Ascending aorta (tissue), 2 donors: Measurements from ENCODE around the gene ARHGAP32. TPM values are rescaled to one million over a fixed set of nuclear protein-coding genes. Genes with fewer than 3 reads are reported as not detected.

Source experiments
- DNase-seq, 2 donors: peaks; one replicate each; pipeline ENCODE4 v3.0.0-alpha.2; 2019; ENCODE audit warnings: low spot score in 2 of 2
- H3K27ac ChIP-seq, 2 donors: fragments of 200-600 bp; sonication (generic); one replicate each; pipeline ENCODE4 v1.5.1; 2016 to 2017; ENCODE audit warnings: mild to moderate bottlenecking in 1 of 2
- H3K27me3 ChIP-seq: fragments of 200-600 bp; sonication (generic); one replicate; pipeline ENCODE4 v1.5.1; 2017
- H3K36me3 ChIP-seq, 2 donors: fragments of 200-600 bp; sonication (generic); one replicate each; pipeline ENCODE4 v1.5.1; 2016
- H3K4me1 ChIP-seq, 2 donors: fragments of 200-600 bp; sonication (generic); one replicate each; pipeline ENCODE4 v1.5.1; 2016 to 2017; ENCODE audit warnings: mild to moderate bottlenecking in 1 of 2
- H3K4me3 ChIP-seq, 2 donors: fragments of 200-600 bp; sonication (generic); one replicate each; pipeline ENCODE4 v1.5.1; 2016 to 2017; ENCODE audit warnings: mild to moderate bottlenecking in 1 of 2
- H3K9me3 ChIP-seq, 2 donors: fragments of 200-600 bp; sonication (generic); one replicate each; pipeline ENCODE4 v1.5.1; 2016
- intact Hi-C: fragments of 100-400 bp; cut with DNase I; formaldehyde crosslinking; loops from one replicate; pipeline ENCODE4 v1.15.1; 2023
- total RNA-seq: library from RNA; depleted of rRNA; stranded (reverse); fragments of >200 nt; gene quantifications from one replicate; pipeline ENCODE4 v1.1.0, GENCODE V29; 2016
- TF ChIP-seq, protein P1 (sequence below), 3 experiments: fragments of 200-600 bp in 2 of 3; fragments of 450-650 bp in 1 of 3; sonication (generic) in 2 of 3; IDR thresholded peaks; one replicate each; pipeline ENCODE4 v1.5.1; 2016 to 2019; ENCODE audit warnings: antibody characterized with exemption in 3 of 3, mild to moderate bottlenecking in 1 of 3, moderate library complexity in 1 of 3

Gene ARHGAP32
- total RNA-seq, 1 donor from 2014 or later = 4.9 TPM

DNA sequence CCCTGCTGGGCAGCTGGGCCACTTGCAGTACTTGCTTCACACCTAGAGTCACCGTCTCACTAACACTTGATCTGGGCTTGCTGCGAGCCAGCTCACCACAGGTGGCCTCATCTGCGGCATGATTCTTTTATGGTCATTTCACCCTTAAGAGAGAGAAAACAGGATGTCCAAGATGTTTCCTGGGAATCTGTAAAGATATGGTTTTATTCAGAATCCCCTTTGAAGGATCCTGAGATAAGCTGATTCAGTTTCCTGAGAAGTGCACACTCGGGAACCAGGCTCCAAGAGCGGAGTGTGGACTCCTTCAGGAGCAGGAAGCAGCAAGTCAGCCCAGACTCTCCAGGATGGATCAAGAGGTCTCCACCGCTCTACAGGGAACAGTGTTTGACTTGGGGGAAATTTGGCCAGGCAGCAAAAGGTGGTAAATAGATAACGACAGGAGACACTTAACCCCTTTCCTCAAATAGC lies 227.6 kb downstream of the ARHGAP32 start:
- H3K27me3 ChIP-seq = no peaks in the 10 kb centered on the region
- no peaks in the 10 kb centered on the region for H3K4me1 ChIP-seq
- TF ChIP-seq, protein P1, sequence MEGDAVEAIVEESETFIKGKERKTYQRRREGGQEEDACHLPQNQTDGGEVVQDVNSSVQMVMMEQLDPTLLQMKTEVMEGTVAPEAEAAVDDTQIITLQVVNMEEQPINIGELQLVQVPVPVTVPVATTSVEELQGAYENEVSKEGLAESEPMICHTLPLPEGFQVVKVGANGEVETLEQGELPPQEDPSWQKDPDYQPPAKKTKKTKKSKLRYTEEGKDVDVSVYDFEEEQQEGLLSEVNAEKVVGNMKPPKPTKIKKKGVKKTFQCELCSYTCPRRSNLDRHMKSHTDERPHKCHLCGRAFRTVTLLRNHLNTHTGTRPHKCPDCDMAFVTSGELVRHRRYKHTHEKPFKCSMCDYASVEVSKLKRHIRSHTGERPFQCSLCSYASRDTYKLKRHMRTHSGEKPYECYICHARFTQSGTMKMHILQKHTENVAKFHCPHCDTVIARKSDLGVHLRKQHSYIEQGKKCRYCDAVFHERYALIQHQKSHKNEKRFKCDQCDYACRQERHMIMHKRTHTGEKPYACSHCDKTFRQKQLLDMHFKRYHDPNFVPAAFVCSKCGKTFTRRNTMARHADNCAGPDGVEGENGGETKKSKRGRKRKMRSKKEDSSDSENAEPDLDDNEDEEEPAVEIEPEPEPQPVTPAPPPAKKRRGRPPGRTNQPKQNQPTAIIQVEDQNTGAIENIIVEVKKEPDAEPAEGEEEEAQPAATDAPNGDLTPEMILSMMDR (IDR thresholded peaks at IDR 0.05) = no peak
- no peaks in the 10 kb centered on the region for H3K9me3 ChIP-seq
- H3K36me3 ChIP-seq = peaks cover 8 to 10% of the 10 kb centered on the region in 2 donors
- no peak overlapping the region for H3K27ac ChIP-seq
- no peak for DNase-seq
- intact Hi-C loops = no loop called here
- H3K4me3 ChIP-seq = no peak overlapping the region

DNA sequence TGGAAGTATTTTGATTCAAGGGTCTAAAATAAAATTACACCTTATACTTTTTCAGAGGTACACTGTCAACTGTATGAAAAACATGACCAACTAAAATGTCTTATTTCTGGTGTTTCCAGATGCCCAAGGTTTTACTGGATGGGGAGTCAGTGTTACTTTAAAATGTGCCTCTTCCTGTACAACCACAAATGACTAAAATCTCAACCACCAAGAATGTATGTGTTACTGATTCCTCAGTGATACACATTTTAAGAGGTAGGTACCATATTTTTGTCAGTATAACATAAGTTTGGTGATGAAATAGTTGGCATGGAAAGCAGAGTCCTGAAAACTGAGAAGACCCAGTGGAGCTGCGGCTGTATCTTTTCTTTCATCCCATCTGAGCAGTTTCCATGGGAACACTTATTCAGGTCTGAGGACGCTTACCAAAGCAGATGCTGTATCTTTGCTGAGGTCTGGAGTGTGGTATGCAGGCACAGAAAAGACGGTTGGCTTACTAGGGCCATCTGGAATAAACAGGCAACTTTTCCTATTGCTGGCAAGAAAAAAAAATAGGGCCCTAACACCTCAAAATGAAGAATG lies 228.3 kb downstream of the ARHGAP32 start:
- no peak overlapping the region for H3K4me3 ChIP-seq
- H3K9me3 ChIP-seq = no peaks in the 10 kb centered on the region
- intact Hi-C loops = no loop called here
- H3K4me1 ChIP-seq = no peaks in the 10 kb centered on the region
- no peak overlapping the region for H3K27ac ChIP-seq
- TF ChIP-seq, protein P1 (IDR thresholded peaks at IDR 0.05) = no peak
- no peak for DNase-seq
- no peaks in the 10 kb centered on the region for H3K27me3 ChIP-seq
- H3K36me3 ChIP-seq = peaks cover 1 to 3% of the 10 kb centered on the region in 2 donors

DNA sequence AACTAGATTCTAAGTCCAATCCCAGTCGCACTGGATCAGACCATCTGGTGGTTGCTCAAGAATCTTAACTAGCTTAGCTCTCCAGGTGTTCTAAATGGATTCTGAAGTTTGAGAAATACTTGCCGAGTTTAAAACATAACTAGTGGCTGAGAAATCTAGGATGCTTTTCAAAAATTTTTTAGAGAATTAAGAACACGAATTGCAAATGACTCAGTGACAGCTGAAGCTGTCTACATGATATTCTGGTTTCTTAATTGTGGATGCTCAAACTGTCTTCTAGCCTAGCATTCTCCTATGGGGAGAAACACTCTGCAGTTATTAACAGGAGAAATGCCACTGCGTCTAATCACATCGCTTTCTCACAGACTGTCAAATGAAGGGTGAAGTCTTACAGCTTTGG lies 229.2 kb downstream of the ARHGAP32 start:
- Histone ChIP-seq H3K36me3 (no peaks in the 10 kb centered on the region), H3K4me1 (no peaks in the 10 kb centered on the region), H3K27me3 (no peaks in the 10 kb centered on the region), H3K9me3 (no peaks in the 10 kb centered on the region), H3K4me3 (no peak overlapping the region), H3K27ac (no peak overlapping the region)
- TF ChIP-seq, protein P1 (IDR thresholded peaks at IDR 0.05) = no peak
- intact Hi-C loops = no loop called here
- no peak for DNase-seq

DNA sequence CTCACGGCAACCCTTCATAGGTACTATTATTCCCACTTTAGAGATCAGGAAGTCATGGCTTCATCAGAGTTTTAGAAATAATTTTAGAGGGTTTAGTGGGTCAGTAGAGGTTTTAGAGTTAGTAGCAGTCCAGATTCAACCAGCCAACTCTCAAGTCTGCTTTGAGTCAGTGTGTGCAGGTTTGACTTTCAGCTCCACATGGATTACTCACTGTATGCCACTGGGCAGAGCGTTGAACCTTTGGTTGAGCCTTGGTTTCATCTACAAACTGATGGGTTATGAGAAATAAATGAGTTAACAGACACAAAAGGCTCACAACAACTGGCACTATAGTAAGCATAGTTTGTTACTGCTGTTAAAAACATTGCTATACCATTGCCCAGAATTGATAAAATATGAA lies 230.5 kb downstream of the ARHGAP32 start:
- Histone ChIP-seq H3K27ac (no peak overlapping the region), H3K36me3 (no peaks in the 10 kb centered on the region), H3K4me1 (no peaks in the 10 kb centered on the region), H3K27me3 (no peaks in the 10 kb centered on the region), H3K4me3 (no peak overlapping the region), H3K9me3 (no peaks in the 10 kb centered on the region)
- TF ChIP-seq, protein P1 (IDR thresholded peaks at IDR 0.05) = no peak
- intact Hi-C loops = no loop called here
- DNase-seq = no peak

DNA sequence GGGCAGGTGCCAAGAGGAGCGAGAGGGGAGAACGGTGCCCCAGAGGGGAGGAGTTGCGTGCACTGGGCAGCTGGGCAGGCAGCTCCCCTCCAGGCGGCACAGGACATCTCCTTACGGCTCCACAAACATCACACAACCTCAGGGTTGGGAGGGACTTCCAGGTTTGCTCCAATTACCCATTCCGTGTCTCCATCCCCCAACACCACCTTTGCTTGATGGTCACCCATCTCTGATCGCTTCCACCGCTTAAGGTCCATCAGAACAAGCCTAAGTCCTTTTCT lies 235.0 kb downstream of the ARHGAP32 start:
- Histone ChIP-seq H3K36me3 (no peaks in the 10 kb centered on the region), H3K9me3 (no peaks in the 10 kb centered on the region), H3K4me3 (no peak overlapping the region), H3K27ac (no peak overlapping the region), H3K4me1 (no peaks in the 10 kb centered on the region), H3K27me3 (no peaks in the 10 kb centered on the region)
- no peak for DNase-seq
- intact Hi-C loops = no loop called here
- TF ChIP-seq, protein P1 (IDR thresholded peaks at IDR 0.05) = no peak
